Lower leg skin (tissue), 4 donors: ENCODE data around the gene CMPK1. TPM values are rescaled to one million over a fixed set of nuclear protein-coding genes. Genes with fewer than 3 reads are reported as not detected.

Experiments
- DNase-seq, 2 donors: peaks; one replicate each; pipeline ENCODE4 v3.0.0-alpha.2; 2019; ENCODE audit warnings: low spot score in 2 of 2
- H3K4me3 ChIP-seq: fragments of 200-600 bp; sonication (generic); 2 replicates; pipeline ENCODE4 v1.5.1; 2017; ENCODE audit warnings: mild to moderate bottlenecking, low read depth; ENCODE audit not compliant: poor library complexity, severe bottlenecking
- POLR2A ChIP-seq, 2 donors: fragments of 450-650 bp; IDR thresholded peaks; one replicate each; pipeline ENCODE4 v1.6.1; 2016 to 2017; ENCODE audit warnings: antibody characterized with exemption in 2 of 2, mild to moderate bottlenecking in 1 of 2, moderate library complexity in 1 of 2
- WGBS, 2 donors: methylation state at CpG; one replicate each; pipeline ENCODE4 v1.1.5; 2018; 5-methylcytosine and 5-hydroxymethylcytosine counted together
- intact Hi-C: fragments of 100-400 bp; cut with DNase I; formaldehyde crosslinking; loops from one replicate; pipeline ENCODE4 v1.15.0; 2023; ENCODE audit warnings: low total_unique reads
- total RNA-seq, 4 donors: library from RNA; depleted of rRNA; stranded (reverse); fragments of >200 nt; gene quantifications; one replicate each; pipeline ENCODE4 v1.1.0, GENCODE V29; 2016
- TF ChIP-seq, protein P1 (sequence below), 3 donors: fragments of 450-650 bp; IDR thresholded peaks; one replicate each; pipeline ENCODE4 v1.5.1; 2016; ENCODE audit warnings: antibody characterized with exemption in 3 of 3, mild to moderate bottlenecking in 3 of 3, moderate library complexity in 2 of 3

The CMPK1 gene
- total RNA-seq, 4 donors from 2014 or later: 52.6 to 97.9 (median 73.5) TPM

DNA sequence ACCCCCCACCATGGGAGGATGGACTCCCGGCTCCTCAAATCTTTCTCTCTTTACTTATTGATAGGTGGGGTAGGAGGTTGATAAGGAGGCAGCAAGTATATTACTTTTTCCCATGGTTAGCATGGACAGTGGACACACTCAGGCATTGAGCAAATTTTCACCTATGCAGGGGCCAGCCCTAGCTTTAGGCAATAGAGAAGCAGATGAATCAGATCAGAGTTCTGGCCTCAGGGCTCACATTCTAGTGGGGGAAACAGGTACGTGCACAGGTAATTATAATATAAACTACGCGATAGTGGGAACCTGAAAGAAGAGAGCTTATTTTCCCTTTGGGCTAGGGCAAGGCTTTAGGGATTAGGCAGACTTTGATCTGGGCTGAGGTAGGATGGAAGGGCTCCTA lies 69.0 kb downstream of the CMPK1 start:
- intact Hi-C loops: no loop called here
- TF ChIP-seq POLR2A (IDR thresholded peaks at IDR 0.05): no peak
- TF ChIP-seq, protein P1, sequence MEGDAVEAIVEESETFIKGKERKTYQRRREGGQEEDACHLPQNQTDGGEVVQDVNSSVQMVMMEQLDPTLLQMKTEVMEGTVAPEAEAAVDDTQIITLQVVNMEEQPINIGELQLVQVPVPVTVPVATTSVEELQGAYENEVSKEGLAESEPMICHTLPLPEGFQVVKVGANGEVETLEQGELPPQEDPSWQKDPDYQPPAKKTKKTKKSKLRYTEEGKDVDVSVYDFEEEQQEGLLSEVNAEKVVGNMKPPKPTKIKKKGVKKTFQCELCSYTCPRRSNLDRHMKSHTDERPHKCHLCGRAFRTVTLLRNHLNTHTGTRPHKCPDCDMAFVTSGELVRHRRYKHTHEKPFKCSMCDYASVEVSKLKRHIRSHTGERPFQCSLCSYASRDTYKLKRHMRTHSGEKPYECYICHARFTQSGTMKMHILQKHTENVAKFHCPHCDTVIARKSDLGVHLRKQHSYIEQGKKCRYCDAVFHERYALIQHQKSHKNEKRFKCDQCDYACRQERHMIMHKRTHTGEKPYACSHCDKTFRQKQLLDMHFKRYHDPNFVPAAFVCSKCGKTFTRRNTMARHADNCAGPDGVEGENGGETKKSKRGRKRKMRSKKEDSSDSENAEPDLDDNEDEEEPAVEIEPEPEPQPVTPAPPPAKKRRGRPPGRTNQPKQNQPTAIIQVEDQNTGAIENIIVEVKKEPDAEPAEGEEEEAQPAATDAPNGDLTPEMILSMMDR (IDR thresholded peaks at IDR 0.05): no peak
- WGBS, 2 donors: 67 to 68% methylated on average over 4 of the region's 4 CpGs
- DNase-seq: no peak
- no peak overlapping the region for H3K4me3 ChIP-seq

DNA sequence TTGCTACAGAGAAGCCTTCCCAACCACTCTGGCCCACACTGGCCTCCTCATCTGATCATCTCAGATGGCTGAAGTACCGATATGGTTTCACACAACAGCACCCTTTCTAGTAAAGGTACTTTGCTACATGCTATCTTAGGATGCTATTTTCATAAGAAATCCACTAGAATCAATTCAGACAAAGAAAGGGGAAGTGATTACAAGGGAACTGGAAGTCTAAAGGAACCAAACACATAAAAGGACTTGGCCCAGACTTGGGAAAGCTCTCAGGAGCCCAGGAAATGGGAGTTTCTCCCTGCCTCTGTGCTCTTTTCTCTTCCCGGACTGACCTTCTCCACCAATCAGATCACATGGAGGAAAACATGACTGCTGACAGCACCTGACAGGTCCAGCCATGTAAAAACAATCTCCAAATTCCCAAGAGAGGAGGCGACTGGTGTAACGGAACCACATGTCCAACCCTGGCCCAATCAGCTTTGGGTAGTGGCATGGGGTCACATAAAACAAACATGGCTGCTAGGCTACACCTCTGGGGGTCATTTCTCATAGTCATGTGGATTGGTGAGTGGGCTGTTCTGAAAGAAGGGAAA lies 69.8 kb downstream of the CMPK1 start:
- DNase-seq: no peak
- intact Hi-C loops: no loop called here
- no peak overlapping the region for H3K4me3 ChIP-seq
- TF ChIP-seq, protein P1 (IDR thresholded peaks at IDR 0.05): no peak
- TF ChIP-seq POLR2A (IDR thresholded peaks at IDR 0.05): no peak
- WGBS, 2 donors: 83 to 87% methylated on average over 4 of the region's 4 CpGs

DNA sequence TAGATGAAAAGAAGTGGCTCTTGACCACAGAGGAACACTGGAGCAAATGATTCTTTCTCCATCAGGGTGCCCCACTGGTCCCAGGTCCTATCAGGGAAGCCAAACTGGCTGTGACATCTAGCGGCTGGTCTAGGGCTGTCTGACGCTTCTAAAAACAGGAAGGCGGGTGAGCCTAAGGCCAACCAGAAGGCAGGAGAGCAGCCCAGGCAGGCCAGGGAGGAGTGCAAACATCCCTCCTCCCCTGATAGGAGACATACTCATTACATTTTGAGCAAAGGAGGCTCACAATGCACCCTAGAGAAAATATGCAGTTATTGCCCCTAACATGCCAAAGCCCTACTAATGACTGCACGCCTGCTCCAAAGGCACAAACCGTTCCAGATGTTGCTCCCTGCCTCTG lies 72.1 kb downstream of the CMPK1 start:
- intact Hi-C loops: no loop called here
- 56 to 67% methylated on average over 5 of the region's 5 CpGs for WGBS, 2 donors
- H3K4me3 ChIP-seq: no peak overlapping the region
- no peak for TF ChIP-seq POLR2A (IDR thresholded peaks at IDR 0.05)
- TF ChIP-seq, protein P1 (IDR thresholded peaks at IDR 0.05): no peak
- no peak for DNase-seq

DNA sequence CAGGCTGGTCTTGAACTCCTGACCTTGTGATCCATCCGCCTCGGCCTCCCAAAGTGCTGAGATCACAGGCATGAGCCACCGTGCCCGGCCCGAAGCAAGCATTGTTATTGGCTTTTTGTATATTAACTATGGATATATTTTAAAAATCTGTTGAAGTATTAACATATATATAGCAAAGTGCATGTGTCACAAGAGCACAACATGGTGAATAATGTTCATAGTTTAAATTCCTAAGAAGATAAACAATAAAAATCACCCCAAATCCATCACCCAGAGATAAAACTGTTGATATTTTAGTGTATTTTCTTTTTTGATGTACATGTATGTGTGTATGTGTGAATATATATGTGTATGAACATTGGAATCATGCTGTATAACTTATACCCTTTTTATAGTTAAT lies 73.4 kb downstream of the CMPK1 start:
- 94 to 96% methylated on average over 5 of the region's 5 CpGs for WGBS, 2 donors
- no peak for TF ChIP-seq POLR2A (IDR thresholded peaks at IDR 0.05)
- TF ChIP-seq, protein P1 (IDR thresholded peaks at IDR 0.05): no peak
- no peak overlapping the region for H3K4me3 ChIP-seq
- DNase-seq: no peak
- intact Hi-C loops: no loop called here

DNA sequence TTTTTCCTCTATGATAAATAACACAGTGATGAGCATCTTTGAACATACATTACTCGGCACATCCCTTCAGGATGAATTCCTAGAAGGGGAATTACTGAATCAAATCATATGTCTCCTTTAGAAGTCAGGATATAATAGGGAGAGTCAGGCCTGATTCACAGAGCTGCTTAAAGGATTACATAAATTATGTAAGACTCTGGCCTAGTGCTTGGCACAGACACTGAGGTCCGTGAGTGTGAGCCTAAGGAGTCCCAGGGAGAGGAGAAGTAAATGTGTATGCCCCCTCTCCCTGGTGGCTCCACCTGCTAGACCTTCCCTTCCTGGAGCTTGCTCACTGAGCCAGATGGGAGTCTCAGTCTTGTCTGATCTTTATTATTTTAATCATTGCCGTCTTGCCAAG lies 73.9 kb downstream of the CMPK1 start:
- WGBS, 2 donors: 89 to 90% methylated on average over 3 of the region's 3 CpGs
- H3K4me3 ChIP-seq: no peak overlapping the region
- intact Hi-C loops: no loop called here
- no peak for DNase-seq
- TF ChIP-seq POLR2A (IDR thresholded peaks at IDR 0.05): no peak
- TF ChIP-seq, protein P1 (IDR thresholded peaks at IDR 0.05): no peak
